ENCODE results near the gene OLR1. TPM values are rescaled to one million over a fixed set of nuclear protein-coding genes. Genes with fewer than 3 reads are reported as not detected.

OLR1 gene
- total RNA-seq, 1 experiment from 2014 or later: 0.12 TPM

DNA sequence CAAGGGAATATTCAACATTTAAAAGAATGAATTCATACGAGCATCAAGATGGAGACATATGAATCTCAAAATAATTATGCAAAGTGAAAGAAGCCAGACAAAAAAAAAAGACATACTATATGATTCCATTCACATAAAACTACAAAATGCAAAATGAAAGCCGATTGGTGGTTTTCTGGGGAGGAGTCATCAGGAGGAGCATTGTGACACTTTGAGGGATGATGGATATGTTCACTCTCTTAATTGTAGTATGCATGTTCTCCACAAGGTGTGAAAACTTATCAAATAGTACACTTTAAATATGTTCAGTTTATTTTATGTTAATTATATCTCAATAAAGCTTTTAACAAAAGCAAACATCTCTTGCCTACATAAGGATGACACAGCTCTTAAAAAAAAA is 13.5 kb downstream of the OLR1 start (continued):
- TF ChIP-seq, protein P1, sequence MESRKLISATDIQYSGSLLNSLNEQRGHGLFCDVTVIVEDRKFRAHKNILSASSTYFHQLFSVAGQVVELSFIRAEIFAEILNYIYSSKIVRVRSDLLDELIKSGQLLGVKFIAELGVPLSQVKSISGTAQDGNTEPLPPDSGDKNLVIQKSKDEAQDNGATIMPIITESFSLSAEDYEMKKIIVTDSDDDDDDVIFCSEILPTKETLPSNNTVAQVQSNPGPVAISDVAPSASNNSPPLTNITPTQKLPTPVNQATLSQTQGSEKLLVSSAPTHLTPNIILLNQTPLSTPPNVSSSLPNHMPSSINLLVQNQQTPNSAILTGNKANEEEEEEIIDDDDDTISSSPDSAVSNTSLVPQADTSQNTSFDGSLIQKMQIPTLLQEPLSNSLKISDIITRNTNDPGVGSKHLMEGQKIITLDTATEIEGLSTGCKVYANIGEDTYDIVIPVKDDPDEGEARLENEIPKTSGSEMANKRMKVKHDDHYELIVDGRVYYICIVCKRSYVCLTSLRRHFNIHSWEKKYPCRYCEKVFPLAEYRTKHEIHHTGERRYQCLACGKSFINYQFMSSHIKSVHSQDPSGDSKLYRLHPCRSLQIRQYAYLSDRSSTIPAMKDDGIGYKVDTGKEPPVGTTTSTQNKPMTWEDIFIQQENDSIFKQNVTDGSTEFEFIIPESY (IDR thresholded peaks at IDR 0.05; ENCODE audit: extremely low read depth, insufficient replicate concordance, low read length): no peak

GRCh38 chr12:10155966-10156365 is 16.0 kb downstream of the OLR1 start:
- no peaks in the 10 kb centered on the region for H3K27me3 ChIP-seq (ENCODE audit: insufficient read depth, low read length)
- H3K79me2 ChIP-seq (ENCODE audit: insufficient read depth, low read length): no peaks in the 10 kb centered on the region
- ATAC-seq: no peak
- no TSS peak for BruUV-seq (replicated peaks)
- H3K9me2 ChIP-seq (ENCODE audit: insufficient read depth): no peaks in the 10 kb centered on the region
- H3K9me3 ChIP-seq (ENCODE audit: control insufficient read depth in 1 of 2, insufficient read depth in 1 of 2, low read depth in 1 of 2, low read length in 2 of 2): no peaks in the 10 kb centered on the region
- H3K36me3 ChIP-seq (ENCODE audit: control insufficient read depth in 1 of 2, insufficient read depth in 2 of 2, low read length in 2 of 2): no peaks in the 10 kb centered on the region
- H3K4me3 ChIP-seq (replicated peaks in 1 of 2; ENCODE audit: low read depth in 1 of 2, low read length in 2 of 2): no peak overlapping the region
- POLR2A ChIA-PET: no interaction called here
- peaks cover 0 to 5% of the 10 kb centered on the region in 2 experiments; a peak in 1 of 4 replicates for H3K4me1 ChIP-seq (ENCODE audit: control insufficient read depth in 1 of 2, insufficient read depth in 2 of 2, low read length in 2 of 2)
- H3K9ac ChIP-seq (ENCODE audit: low read length): no peak overlapping the region
- TF ChIP-seq SIN3A (IDR thresholded peaks at IDR 0.05; ENCODE audit: low read depth): no peak
- no peak for TF ChIP-seq ZNF274 (IDR thresholded peaks at IDR 0.05; ENCODE audit: low read depth, low read length)
- no peak for TF ChIP-seq POLR2AphosphoS5 (IDR thresholded peaks at IDR 0.05; ENCODE audit: low read depth, low read length)
- no peak for TF ChIP-seq EGR1 (IDR thresholded peaks at IDR 0.05; ENCODE audit: low read depth)
- TF ChIP-seq, protein P1 (IDR thresholded peaks at IDR 0.05; ENCODE audit: extremely low read depth, insufficient replicate concordance, low read length): no peak
- TF ChIP-seq POLR2A (IDR thresholded peaks at IDR 0.05; ENCODE audit: borderline replicate concordance, extremely low read depth, insufficient read depth, insufficient read length): no peak
- TF ChIP-seq CEBPB (IDR thresholded peaks at IDR 0.05; ENCODE audit: low read depth): no peak
- no peak for TF ChIP-seq JUND (IDR thresholded peaks at IDR 0.05)
- no peak for TF ChIP-seq EZH2 (IDR thresholded peaks at IDR 0.05)
- no peak for TF ChIP-seq EZH2phosphoT487 (IDR thresholded peaks at IDR 0.05; ENCODE audit: borderline replicate concordance)
- TF ChIP-seq, protein P2, sequence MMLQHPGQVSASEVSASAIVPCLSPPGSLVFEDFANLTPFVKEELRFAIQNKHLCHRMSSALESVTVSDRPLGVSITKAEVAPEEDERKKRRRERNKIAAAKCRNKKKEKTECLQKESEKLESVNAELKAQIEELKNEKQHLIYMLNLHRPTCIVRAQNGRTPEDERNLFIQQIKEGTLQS (IDR thresholded peaks at IDR 0.05): no peak
- no peak for TF ChIP-seq SP1 (IDR thresholded peaks at IDR 0.05; ENCODE audit: low read depth)
- TF ChIP-seq SRF (IDR thresholded peaks at IDR 0.05; ENCODE audit: low read depth): no peak
- no peak for TF ChIP-seq YY1 (IDR thresholded peaks at IDR 0.05; ENCODE audit: extremely low read depth, insufficient replicate concordance, low read depth, low read length)
- TF ChIP-seq, protein P3, sequence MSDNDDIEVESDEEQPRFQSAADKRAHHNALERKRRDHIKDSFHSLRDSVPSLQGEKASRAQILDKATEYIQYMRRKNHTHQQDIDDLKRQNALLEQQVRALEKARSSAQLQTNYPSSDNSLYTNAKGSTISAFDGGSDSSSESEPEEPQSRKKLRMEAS (IDR thresholded peaks at IDR 0.05): no peak
- TF ChIP-seq, protein P4, sequence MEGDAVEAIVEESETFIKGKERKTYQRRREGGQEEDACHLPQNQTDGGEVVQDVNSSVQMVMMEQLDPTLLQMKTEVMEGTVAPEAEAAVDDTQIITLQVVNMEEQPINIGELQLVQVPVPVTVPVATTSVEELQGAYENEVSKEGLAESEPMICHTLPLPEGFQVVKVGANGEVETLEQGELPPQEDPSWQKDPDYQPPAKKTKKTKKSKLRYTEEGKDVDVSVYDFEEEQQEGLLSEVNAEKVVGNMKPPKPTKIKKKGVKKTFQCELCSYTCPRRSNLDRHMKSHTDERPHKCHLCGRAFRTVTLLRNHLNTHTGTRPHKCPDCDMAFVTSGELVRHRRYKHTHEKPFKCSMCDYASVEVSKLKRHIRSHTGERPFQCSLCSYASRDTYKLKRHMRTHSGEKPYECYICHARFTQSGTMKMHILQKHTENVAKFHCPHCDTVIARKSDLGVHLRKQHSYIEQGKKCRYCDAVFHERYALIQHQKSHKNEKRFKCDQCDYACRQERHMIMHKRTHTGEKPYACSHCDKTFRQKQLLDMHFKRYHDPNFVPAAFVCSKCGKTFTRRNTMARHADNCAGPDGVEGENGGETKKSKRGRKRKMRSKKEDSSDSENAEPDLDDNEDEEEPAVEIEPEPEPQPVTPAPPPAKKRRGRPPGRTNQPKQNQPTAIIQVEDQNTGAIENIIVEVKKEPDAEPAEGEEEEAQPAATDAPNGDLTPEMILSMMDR (IDR thresholded peaks at IDR 0.05 in 2 of 3, conservative IDR thresholded peaks at IDR 0.05 in 1 of 3; ENCODE audit: borderline replicate concordance in 1 of 3, insufficient read depth in 1 of 3, low read depth in 2 of 3, low read length in 2 of 3): no peak
- CTCF ChIA-PET: interaction anchor here (1.4 kb wide), 1 partner anchor 10 kb away, joined by 3 read pairs; no protein-coding TSS in a partner anchor
- no peak overlapping the region for H3K27ac ChIP-seq (ENCODE audit: low read depth, low read length)
- DNase-seq (ENCODE audit: low read depth, low spot score): no peak
- intact Hi-C loops (cut with micrococcal nuclease): no loop called here
- H4K20me1 ChIP-seq (ENCODE audit: insufficient read depth): no peaks in the 10 kb centered on the region
- H3K4me2 ChIP-seq (ENCODE audit: low read length): no peak overlapping the region
- RAD21 ChIA-PET (ENCODE audit: low non-redundant PET in 1 of 2, low total read pairs in 2 of 2, uncharacterized antibody in 2 of 2, unreplicated experiment in 2 of 2): no interaction called here
- H2AFZ ChIP-seq (ENCODE audit: low read depth, low read length, poor library complexity, severe bottlenecking): no peak overlapping the region

Measured in HCT116 (cell line).